Stimulated activated CD4-positive, alpha-beta T cell treated with anti-CD3 and anti-CD28 coated beads, Interleukin-15, amount 100 ng/mL, for 48 hours (primary cell): Measurements from ENCODE around the gene KRT13.
"Not testable (repeated sequence)": the region's sequence is repeated elsewhere in the genome, so short reads cannot be mapped to it uniquely, and the experiment has no call there.

ENCODE experiments used
- DNase-seq, 2 donors: peaks; one replicate each; pipeline ENCODE4 v3.0.0-alpha.2; 2020; ENCODE audit warnings: low read depth in 2 of 2

KRT13 gene

GRCh38 chr17:41505007-41505808, at the start of gene KRT13:
TSS of gene KRT13 (minus strand) at chr17:41505612. CDS start at chr17:41505550, 62 bp downstream.
- DNase-seq = no peak

- no peak for DNase-seq
Measured at GRCh38 chr17:41553987-41554680, 48.7 kb upstream of the KRT13 start.

GRCh38 chr17:41553176-41553575, 47.8 kb upstream of the KRT13 start:
- no peak for DNase-seq

- DNase-seq = no peak
Measured at GRCh38 chr17:41552455-41552854, 47.0 kb upstream of the KRT13 start.

- DNase-seq = no peak
Measured at GRCh38 chr17:41551365-41551764, 46.0 kb upstream of the KRT13 start.

GRCh38 chr17:41549596-41550039, 44.2 kb upstream of the KRT13 start:
- DNase-seq = no peak

- DNase-seq = peak; percentile 63 to 78
Measured at GRCh38 chr17:41548844-41549595, 43.6 kb upstream of the KRT13 start.

- peak; percentile 71 to 78 for DNase-seq
Measured at GRCh38 chr17:41547921-41548843, 42.8 kb upstream of the KRT13 start.

GRCh38 chr17:41547378-41547841, 42.0 kb upstream of the KRT13 start:
- no peak for DNase-seq

- DNase-seq = no peak
Measured at GRCh38 chr17:41546819-41547218, 41.4 kb upstream of the KRT13 start.

GRCh38 chr17:41545829-41546410, 40.5 kb upstream of the KRT13 start:
- no peak for DNase-seq

- DNase-seq = no peak
Measured at GRCh38 chr17:41544935-41545334, 39.5 kb upstream of the KRT13 start.

GRCh38 chr17:41544491-41544892, 39.1 kb upstream of the KRT13 start:
- no peak for DNase-seq

GRCh38 chr17:41542786-41543185, 37.4 kb upstream of the KRT13 start:
- not testable (repeated sequence) for DNase-seq

GRCh38 chr17:41542357-41542756, 36.9 kb upstream of the KRT13 start:
- DNase-seq = no peak

GRCh38 chr17:41540921-41541625, 35.7 kb upstream of the KRT13 start:
- no peak for DNase-seq

GRCh38 chr17:41539979-41540701, 34.7 kb upstream of the KRT13 start:
- no peak for DNase-seq

GRCh38 chr17:41539071-41539492, 33.7 kb upstream of the KRT13 start:
- DNase-seq = no peak

- no peak for DNase-seq
Measured at GRCh38 chr17:41538565-41538991, 33.2 kb upstream of the KRT13 start.
